NOMO-1 treated with dmso at 0.1 percent for 144 hours (cell line): ENCODE data around the gene SP2.

Source experiments
- DNase-seq: peaks from one replicate; lab custom pipeline; 2025; ENCODE audit not compliant: unreplicated experiment; lab: John Stamatoyannopoulos, UW

Gene SP2

GRCh38 chr17:47970725-47971499 lies 74.9 kb downstream of the SP2 start, which contains the start of gene CDK5RAP3:
TSS of gene CDK5RAP3 (plus strand) at chr17:47971113. CDS start at chr17:47971147, 34 bp downstream.
- DNase-seq: peak; percentile 99

GRCh38 chr17:47973541-47973940 lies 77.5 kb downstream of the SP2 start:
- peak; percentile 23 for DNase-seq

- no peak for DNase-seq
These were observed 79.3 kb downstream of the SP2 start for GRCh38 chr17:47975189-47975822.

- DNase-seq: no peak
These were observed 79.8 kb downstream of the SP2 start for GRCh38 chr17:47975823-47976205.

GRCh38 chr17:47978324-47978723 lies 82.3 kb downstream of the SP2 start:
- DNase-seq: peak; percentile 22
